Activated effector memory CD4-positive, alpha-beta T cell treated with anti-CD3 and anti-CD28 coated beads, Interleukin-2, amount 50 U/mL, for 16 hours (primary cell): ENCODE results near the gene OSCP1.
A peak's percentile ranks its signal among the peaks of the same experiment; 100 is the strongest.
"Not testable (repeated sequence)": the region's sequence is repeated elsewhere in the genome, so short reads cannot be mapped to it uniquely, and the experiment has no call there.

Experiments
- DNase-seq: peaks from one replicate; pipeline ENCODE4 v3.0.0-alpha.2; 2020

OSCP1 gene

DNA sequence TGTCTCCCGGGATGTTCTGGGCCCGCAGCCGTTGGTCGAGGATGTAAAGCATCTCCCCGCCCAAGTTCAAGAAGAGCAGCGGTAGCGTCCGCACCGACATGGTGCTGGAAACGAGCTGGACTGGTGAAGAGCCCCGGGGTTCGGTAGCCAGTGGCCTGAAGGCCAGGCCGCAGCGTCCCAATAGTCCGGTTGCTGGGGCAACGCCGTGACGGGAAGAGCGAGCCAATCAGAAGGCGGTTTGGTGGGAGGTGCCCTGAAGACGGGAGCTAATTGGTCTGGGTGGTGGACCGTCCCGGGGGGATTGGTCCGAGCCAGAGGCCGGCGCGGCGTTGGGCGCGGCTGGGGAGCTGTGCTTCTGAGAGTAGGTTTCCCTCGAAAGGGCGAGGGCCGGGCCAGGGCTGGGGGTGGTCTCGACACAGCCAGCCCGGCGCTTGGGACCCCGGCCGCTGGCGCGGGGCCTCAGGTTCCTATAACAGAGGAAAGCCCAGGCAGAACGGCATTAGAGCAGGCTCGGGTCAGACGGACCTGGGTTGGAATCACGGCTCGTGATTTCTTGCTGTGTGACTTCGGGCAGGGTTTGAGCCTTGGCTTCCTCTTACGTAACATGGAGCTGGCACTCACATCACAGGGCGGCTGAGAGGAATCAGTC, at the start of gene OSCP1:
Gene OSCP1 (minus strand): TSS at position 182 of the 649 bp plus-strand sequence. CDS start 82 bp downstream, at position 100.
- peak; percentile 94 for DNase-seq

DNA sequence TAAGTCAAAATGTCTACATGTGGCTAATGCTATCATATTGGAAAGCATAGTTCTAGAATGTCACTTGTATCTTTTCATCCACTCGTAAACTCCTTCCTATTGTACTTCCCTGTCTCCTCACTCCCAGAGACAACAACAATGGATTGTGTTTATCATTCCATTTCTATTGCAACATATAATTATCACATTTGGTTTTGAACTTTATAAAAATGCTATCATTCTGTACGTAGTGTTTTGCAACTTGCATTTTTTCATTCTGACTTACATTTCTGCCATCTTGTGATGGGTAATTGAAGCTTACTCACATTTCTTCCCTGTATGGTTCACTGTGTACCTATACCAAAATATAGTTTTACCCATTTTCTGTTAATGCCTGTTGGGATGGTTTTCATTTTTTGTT, 47.0 kb upstream of the OSCP1 start:
- no peak for DNase-seq

- peak; percentile 13 for DNase-seq
Measured at GRCh38 chr1:36494971-36495370, 44.7 kb upstream of the OSCP1 start.

DNA sequence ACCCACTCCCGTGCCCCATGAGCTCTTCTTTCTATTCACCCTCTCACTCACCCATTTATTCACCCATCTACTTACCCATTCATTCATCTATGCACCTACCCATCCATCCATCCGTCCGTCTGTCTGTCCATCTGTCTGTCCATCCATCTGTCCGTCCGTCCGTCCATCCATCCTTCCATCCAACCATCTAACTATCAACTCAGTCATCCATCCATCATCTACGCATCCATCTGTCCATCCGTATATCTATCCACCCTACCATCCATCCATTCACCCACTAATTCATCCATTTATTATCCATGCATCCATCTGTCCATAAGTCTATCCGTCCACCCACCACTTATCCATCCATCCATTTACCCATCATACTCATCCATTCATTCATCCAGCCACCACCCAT, 43.3 kb upstream of the OSCP1 start:
- peak; percentile 22 for DNase-seq

GRCh38 chr1:36492491-36492890, 42.2 kb upstream of the OSCP1 start:
- DNase-seq: peak; percentile 36

DNA sequence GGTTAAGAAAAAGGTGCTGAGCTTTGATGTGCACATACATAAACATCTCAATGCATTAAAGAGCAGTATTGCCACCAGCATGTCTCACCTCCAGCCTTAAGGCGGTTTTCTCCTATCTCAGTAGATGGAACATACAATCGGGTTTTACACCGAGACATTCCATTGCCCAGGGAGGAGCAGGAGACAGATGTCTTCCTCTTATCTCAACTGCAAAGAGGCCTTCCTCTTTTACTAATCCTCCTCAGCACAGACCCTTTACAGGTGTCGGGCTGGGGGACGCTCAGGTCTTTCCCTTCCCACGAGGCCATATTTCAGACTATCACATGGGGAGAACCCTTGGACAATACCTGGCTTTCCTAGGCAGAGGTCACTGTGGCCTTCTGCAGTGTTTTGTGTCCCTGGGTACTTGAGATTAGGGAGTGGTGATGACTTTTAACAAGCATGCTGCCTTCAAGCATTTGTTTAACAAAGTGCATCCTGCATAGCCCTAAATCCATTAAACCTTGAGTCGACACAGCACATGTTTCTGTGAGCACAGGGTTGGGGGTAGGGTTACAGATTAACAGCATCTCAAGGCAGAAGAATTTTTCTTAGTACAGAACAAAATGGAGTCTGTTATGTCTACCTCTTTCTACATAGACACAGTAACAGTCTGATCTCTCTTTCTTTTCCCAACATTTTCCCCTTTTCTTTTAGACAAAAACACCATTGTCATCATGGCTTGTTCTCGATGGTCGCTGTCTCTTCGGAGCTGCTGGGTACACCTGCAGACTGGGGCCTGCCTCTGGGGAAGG, 39.2 kb upstream of the OSCP1 start:
- DNase-seq: not testable (repeated sequence)

GRCh38 chr1:36487906-36488305, 37.7 kb upstream of the OSCP1 start:
- peak; percentile 5 for DNase-seq

GRCh38 chr1:36487336-36487725, 37.1 kb upstream of the OSCP1 start:
- not testable (repeated sequence) for DNase-seq

GRCh38 chr1:36486439-36487335, 36.4 kb upstream of the OSCP1 start:
- DNase-seq: no peak

GRCh38 chr1:36486093-36486438, 35.8 kb upstream of the OSCP1 start:
- DNase-seq: no peak

- peak; percentile 3 for DNase-seq
Measured at GRCh38 chr1:36484099-36484498, 33.8 kb upstream of the OSCP1 start.

- peak; percentile 51 for DNase-seq
Measured at GRCh38 chr1:36482724-36483388, 32.6 kb upstream of the OSCP1 start, which contains the start of gene CSF3R. TSS of gene CSF3R (minus strand) at chr1:36482913. CDS start at chr1:36479496, 3,417 bp downstream.

- DNase-seq: peak; percentile 44
Measured at GRCh38 chr1:36481771-36482723, 31.8 kb upstream of the OSCP1 start.

- DNase-seq: peak; percentile 42
Measured at GRCh38 chr1:36481091-36481490, 30.8 kb upstream of the OSCP1 start.

DNA sequence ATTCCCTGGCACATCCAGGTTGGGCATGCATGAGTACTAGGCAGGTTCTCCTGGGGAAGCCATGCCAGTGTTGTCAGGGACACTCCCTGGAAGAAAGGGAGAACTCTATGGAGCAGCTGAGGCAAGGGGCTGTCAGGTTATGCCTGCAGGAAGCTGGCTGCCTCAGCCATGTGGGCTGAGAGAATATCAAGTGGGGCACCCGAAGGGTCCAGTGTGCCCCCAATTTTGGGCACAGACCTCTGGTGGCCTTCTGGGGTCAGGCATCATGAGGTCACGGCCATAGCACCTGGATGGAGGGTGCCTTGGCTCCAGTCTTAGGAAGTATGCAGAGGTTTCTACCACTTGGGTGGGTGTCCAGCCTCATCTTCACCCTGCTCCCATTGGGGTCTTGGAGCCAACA, 29.9 kb upstream of the OSCP1 start:
- DNase-seq: peak; percentile 52

DNA sequence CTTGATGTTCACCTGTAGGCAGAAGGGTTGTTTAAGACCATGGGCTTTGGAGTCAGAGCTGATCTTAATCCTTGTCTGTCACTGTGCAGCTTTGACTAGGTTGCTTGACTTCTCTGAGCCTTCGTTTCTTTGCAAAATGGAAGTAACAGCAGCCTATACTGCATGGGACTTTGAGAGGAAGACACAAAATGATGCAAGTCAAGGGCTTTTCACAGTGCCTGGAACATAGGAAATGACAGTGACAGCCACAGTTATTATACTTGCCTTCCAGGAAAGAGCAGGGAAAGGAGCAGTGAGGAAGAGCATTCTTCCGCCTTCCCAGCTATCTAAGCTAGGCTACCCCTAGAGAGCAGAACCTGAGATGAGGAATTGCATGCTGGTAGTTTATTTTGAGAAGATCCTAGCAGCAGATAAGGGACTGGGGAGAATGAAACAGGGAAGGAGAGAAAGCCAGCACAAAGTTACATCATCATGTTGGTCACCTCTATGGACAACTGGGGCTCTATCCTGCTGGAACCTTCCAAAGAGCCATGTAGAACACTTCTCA, 29.3 kb upstream of the OSCP1 start:
- DNase-seq: no peak

GRCh38 chr1:36477615-36478014, 27.4 kb upstream of the OSCP1 start:
- not testable (repeated sequence) for DNase-seq

DNA sequence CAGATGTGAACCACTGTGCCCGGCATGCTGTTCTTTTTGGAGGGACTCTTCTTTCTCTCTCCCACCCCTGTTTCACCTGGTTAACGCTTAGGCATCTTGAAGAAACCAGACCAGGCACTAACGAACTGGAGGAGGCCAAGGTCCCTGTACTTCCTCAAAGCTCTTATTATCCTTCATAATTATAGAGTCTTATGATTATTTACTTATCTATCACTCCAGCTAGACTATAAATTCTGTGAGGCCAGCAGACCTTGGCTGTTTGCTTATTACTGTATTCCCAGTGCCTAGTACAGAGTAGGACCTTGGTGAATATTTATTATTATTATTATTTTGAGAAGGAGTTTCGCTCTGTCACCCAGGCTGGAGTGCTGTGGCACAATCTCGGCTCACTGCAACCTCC, 26.7 kb upstream of the OSCP1 start:
- no peak for DNase-seq

DNA sequence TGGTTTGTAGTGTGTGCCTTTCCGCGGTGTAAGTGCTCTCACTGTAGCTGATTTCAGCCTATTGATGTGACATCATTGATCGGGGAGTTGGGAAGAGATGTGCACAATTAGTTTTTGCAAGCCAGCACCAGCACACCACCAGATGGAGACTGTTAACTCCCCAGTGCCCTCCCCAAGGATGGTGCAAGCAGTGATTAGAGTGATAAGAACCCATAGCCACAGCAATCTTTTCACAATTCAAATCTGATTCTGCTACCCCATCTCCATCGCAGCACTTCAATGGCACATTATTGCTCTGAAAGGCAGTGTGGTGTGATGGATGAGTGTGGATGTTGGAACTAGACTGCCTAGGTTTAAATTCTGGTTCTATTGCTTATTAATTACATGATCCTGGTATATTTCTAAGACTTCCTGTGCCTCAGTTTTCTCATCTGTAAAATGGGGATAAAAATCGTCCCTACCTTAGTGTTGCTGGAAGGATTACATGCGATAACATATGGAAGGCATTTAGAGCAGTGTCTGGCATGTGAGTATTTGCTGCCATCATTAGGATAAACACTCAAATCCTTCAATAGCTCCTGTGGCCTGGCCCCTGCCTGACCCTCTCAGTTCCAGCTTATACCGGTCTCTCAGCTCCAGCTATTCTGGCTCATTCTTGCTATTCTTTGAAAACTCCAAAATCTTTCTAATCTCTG, 25.8 kb upstream of the OSCP1 start:
- no peak for DNase-seq

GRCh38 chr1:36475341-36475740, 25.1 kb upstream of the OSCP1 start:
- no peak for DNase-seq

DNA sequence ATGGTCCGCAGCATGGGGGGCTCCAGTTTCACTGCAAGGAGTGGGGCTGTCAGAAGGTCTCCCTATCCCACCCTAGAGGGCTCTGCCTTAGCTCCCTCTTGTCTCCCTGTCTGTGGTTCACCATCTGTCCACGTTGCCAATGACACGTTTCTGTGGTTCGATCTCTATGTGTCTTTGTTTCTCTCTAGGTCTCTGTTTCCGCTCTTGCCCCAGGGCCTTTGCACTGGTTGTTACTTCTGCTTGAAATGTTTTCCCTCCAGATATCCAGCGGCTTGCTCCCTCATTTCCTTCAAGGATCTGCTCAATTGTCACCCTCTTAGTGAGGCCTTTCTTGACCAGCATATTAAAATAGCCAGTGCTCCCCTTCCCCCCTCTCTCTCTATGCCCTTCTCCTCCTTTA, 22.4 kb upstream of the OSCP1 start:
- DNase-seq: no peak
